Panc1 (cell line): ENCODE measurements around the gene BMPR2.

ENCODE experiments used
- CTCF ChIP-seq: fragments of 450-650 bp; IDR thresholded peaks from 2 replicates; pipeline ENCODE4 v1.5.1; 2017; ENCODE audit warnings: mild to moderate bottlenecking
- POLR2AphosphoS5 ChIP-seq: IDR thresholded peaks from 2 replicates; pipeline ENCODE4 v1.6.1; 2012; ENCODE audit warnings: mild to moderate bottlenecking, low read depth, low read length, moderate library complexity
- SIN3A ChIP-seq: IDR thresholded peaks from 2 replicates; pipeline ENCODE4 v1.6.1; 2012; ENCODE audit warnings: low read depth, mild to moderate bottlenecking, low read length, moderate library complexity, borderline replicate concordance; ENCODE audit not compliant: insufficient read depth
- TCF7L2 ChIP-seq: IDR thresholded peaks from 2 replicates; pipeline ENCODE4 v1.6.1; 2011; ENCODE audit warnings: mild to moderate bottlenecking, low read depth, low read length, inconsistent platforms

GRCh38 chr2:202490479-202490878 lies 114.4 kb downstream of the BMPR2 start:
- TF ChIP-seq CTCF: no peak
- no peak for TF ChIP-seq SIN3A
- TF ChIP-seq TCF7L2: no peak
- TF ChIP-seq POLR2AphosphoS5: no peak
